K562 (cell line): Measurements from ENCODE around the gene KCNH3. TPM values are rescaled to one million over a fixed set of nuclear protein-coding genes. Genes with fewer than 3 reads are reported as not detected.

Experiments used
- BCLAF1 ChIP-seq, 2 experiments: fragments of 450-650 bp in 1 of 2; IDR thresholded peaks; 2 replicates each; pipeline ENCODE4 v1.6.1; 2011 to 2017; ENCODE audit warnings: low read depth in 2 of 2, antibody characterized with exemption in 1 of 2, borderline replicate concordance in 1 of 2, low read length in 1 of 2, mild to moderate bottlenecking in 1 of 2, mixed read lengths in 1 of 2; ENCODE audit not compliant: control insufficient read depth in 1 of 2
- CSDE1 ChIP-seq, 2 experiments: fragments of 450-650 bp; IDR thresholded peaks; 2 replicates each; pipeline ENCODE4 v1.6.1; 2016; ENCODE audit warnings: mild to moderate bottlenecking in 1 of 2
- EGR1 ChIP-seq: fragments of 450-650 bp; conservative IDR thresholded peaks from 2 replicates; pipeline ENCODE4 v1.6.1; 2017; ENCODE audit warnings: mild to moderate bottlenecking
- ETV5 ChIP-seq: sonication (generic); formaldehyde crosslinking; IDR thresholded peaks from 2 replicates; pipeline ENCODE4 v1.4.0; 2020; ENCODE audit warnings: low read depth, mild to moderate bottlenecking, missing genetic modification reagents
- GABPA ChIP-seq: fragments of 200-800 bp; sonication (Bioruptor generic); conservative IDR thresholded peaks from 2 replicates; pipeline ENCODE4 v1.6.1; 2016; ENCODE audit warnings: low read depth, missing genetic modification characterization, missing compliant biosample characterization
- KLF1 ChIP-seq: fragments of 450-650 bp; IDR thresholded peaks from 2 replicates; pipeline ENCODE4 v1.6.1; 2016; ENCODE audit warnings: missing genetic modification characterization, missing compliant biosample characterization
- NCOA6 ChIP-seq: fragments of 450-650 bp; IDR thresholded peaks from 2 replicates; pipeline ENCODE4 v1.6.1; 2017; ENCODE audit warnings: mild to moderate bottlenecking
- RFX1 ChIP-seq: fragments of 450-650 bp; IDR thresholded peaks from 2 replicates; pipeline ENCODE4 v1.6.1; 2016; ENCODE audit warnings: mild to moderate bottlenecking, moderate library complexity
- SP1 ChIP-seq: sonication (generic); formaldehyde crosslinking; IDR thresholded peaks from 2 replicates; pipeline ENCODE4 v1.8.1; 2022; ENCODE audit warnings: mild to moderate bottlenecking, missing genetic modification reagents
- STAG1 ChIP-seq: sonication (generic); formaldehyde crosslinking; IDR thresholded peaks from 2 replicates; pipeline ENCODE4 v1.5.0; 2020; ENCODE audit warnings: missing genetic modification reagents, borderline replicate concordance
- ZFP1 ChIP-seq: fragments of 450-650 bp; formaldehyde crosslinking; IDR thresholded peaks from 2 replicates; pipeline ENCODE4 v1.4.0; 2020; ENCODE audit warnings: mild to moderate bottlenecking, mixed read lengths
- ZNF384 ChIP-seq: IDR thresholded peaks from 2 replicates; pipeline ENCODE4 v1.6.1; 2012; ENCODE audit warnings: low read depth, low read length, improper control_type of control experiment
- polyA plus RNA-seq, 8 experiments: library from polyadenylated mRNA; depleted of rRNA in 4 of 8; stranded (reverse) in 5 of 8; unstranded in 3 of 8; fragments of >200 nt; fragmentation: Nextera tagmentation in 2 of 8; fragmentation: Illumina TruSeq in 1 of 8; extraction: Ambion mirVana in 2 of 8; extraction: Trizol in 1 of 8; gene quantifications; 2 replicates each; pipeline versions ENCODE4 v1.2.1 to v1.2.3, GENCODE V29; 2011 to 2014; ENCODE audit warnings: inconsistent platforms in 1 of 8, missing spikeins in 1 of 8
- total RNA-seq, 7 experiments: library from RNA; depleted of rRNA in 6 of 7; stranded (reverse); fragments of >200 nt in 6 of 7; fragmentation: Illumina TruSeq in 2 of 7; extraction: Trizol in 2 of 7; gene quantifications; 2 replicates each; pipeline versions ENCODE4 v1.2.1 to v1.2.3, GENCODE V29; 2011 to 2021; ENCODE audit warnings: low replicate concordance in 1 of 7
- TF ChIP-seq, protein P1 (sequence below): fragments of 200-800 bp; sonication (Bioruptor generic); IDR thresholded peaks from 2 replicates; pipeline ENCODE4 v1.6.1; 2017; ENCODE audit warnings: missing genetic modification characterization, missing compliant biosample characterization
- TF ChIP-seq, protein P2 (sequence below): fragments of 250-450 bp; sonication (Bioruptor Pico); IDR thresholded peaks from 2 replicates; pipeline ENCODE4 v1.6.1; 2021; ENCODE audit warnings: mild to moderate bottlenecking
- TF ChIP-seq, protein P3 (sequence below): IDR thresholded peaks from 2 replicates; pipeline ENCODE4 v1.6.1; 2011; ENCODE audit not compliant: insufficient read length; ENCODE audit errors: extremely low read depth
- TF ChIP-seq, protein P4 (sequence below): sonication (generic); formaldehyde crosslinking; IDR thresholded peaks from 2 replicates; pipeline ENCODE4 v1.8.0; 2022; ENCODE audit warnings: mild to moderate bottlenecking, missing genetic modification reagents

The KCNH3 gene
- total and polyA plus RNA-seq, 9 of the 15 experiments (the other 6 are each of a cell fraction or from before 2014, with no cell fraction given) = 0.01 to 0.09 TPM; not detected in 7

DNA sequence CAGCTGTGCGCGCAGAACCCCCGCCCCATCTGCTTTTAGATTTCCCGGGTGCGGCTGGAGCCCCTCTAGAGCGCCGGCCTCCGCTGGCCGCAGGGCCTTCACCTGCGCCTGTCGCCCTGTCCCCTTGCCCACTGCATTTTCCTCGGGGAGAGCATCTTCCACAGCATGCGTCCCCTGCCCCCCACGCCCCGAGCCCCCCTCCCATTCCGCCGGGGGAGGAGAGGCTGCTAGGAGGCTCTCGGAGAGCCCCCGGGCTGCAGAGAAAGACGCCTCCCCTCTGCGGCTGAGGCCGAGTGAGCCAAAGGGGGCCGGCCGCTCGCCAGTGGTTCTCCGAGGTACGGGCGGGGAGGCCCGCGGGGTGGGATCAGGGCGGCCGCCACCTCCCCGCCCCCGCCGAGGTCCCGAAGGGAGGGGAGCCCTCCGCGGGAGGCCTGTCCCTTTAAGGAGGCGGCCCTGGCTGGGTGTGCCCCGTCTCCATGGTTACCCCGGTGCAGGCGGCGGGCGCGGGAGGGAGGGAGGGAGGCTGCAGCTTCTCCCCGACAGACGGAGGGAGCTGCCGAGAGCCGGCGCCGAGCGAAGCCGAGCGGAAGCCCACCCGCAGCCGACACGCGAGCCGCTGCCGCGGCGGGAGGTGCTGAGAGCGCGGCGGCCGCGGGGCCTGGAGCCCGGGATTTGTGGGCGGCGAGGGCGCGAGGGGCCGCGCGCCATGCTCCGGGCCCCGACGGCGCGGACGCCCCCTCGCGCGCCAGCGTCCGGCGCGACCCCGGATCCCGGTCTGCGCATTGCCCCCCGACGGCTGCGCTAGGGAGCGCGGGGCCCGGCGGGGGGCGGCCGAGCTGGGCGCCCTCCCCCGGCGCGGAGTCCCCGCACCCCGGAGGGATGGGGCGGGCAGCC lies at the start of gene KCNH3 (continued):
- TF ChIP-seq, protein P1, sequence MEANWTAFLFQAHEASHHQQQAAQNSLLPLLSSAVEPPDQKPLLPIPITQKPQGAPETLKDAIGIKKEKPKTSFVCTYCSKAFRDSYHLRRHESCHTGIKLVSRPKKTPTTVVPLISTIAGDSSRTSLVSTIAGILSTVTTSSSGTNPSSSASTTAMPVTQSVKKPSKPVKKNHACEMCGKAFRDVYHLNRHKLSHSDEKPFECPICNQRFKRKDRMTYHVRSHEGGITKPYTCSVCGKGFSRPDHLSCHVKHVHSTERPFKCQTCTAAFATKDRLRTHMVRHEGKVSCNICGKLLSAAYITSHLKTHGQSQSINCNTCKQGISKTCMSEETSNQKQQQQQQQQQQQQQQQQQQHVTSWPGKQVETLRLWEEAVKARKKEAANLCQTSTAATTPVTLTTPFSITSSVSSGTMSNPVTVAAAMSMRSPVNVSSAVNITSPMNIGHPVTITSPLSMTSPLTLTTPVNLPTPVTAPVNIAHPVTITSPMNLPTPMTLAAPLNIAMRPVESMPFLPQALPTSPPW (CRISPR knock-in tag) = peak; percentile 74
- TF ChIP-seq NCOA6 = 0 out of 2 replicates have a peak, but pooled peaks have one; percentile 38
- no peak for TF ChIP-seq ZNF384
- no peak for TF ChIP-seq ETV5 (CRISPR knock-in tag)
- TF ChIP-seq, protein P2, sequence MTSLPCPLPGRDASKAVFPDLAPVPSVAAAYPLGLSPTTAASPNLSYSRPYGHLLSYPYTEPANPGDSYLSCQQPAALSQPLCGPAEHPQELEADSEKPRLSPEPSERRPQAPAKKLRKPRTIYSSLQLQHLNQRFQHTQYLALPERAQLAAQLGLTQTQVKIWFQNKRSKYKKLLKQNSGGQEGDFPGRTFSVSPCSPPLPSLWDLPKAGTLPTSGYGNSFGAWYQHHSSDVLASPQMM (CRISPR knock-in tag) = no peak
- TF ChIP-seq RFX1 = peak; percentile 91
- TF ChIP-seq STAG1 (CRISPR knock-in tag) = no peak
- TF ChIP-seq KLF1 (tag) = no peak
- TF ChIP-seq ZFP1 (CRISPR knock-in tag) = no peak
- TF ChIP-seq EGR1 = peak; percentile 65
- no peak for TF ChIP-seq GABPA (tag)
- TF ChIP-seq CSDE1 (IDR thresholded peaks at IDR 0.05) = peak in 1 of 2 experiments; percentile 49; a peak in 1 of 4 replicates
- no peak for TF ChIP-seq BCLAF1 (IDR thresholded peaks at IDR 0.05; ENCODE audit: borderline replicate concordance in 1 of 2, control insufficient read depth in 1 of 2, low read depth in 2 of 2, low read length in 1 of 2)
- TF ChIP-seq, protein P3, sequence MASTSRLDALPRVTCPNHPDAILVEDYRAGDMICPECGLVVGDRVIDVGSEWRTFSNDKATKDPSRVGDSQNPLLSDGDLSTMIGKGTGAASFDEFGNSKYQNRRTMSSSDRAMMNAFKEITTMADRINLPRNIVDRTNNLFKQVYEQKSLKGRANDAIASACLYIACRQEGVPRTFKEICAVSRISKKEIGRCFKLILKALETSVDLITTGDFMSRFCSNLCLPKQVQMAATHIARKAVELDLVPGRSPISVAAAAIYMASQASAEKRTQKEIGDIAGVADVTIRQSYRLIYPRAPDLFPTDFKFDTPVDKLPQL = no peak
- no peak for TF ChIP-seq SP1
- TF ChIP-seq, protein P4, sequence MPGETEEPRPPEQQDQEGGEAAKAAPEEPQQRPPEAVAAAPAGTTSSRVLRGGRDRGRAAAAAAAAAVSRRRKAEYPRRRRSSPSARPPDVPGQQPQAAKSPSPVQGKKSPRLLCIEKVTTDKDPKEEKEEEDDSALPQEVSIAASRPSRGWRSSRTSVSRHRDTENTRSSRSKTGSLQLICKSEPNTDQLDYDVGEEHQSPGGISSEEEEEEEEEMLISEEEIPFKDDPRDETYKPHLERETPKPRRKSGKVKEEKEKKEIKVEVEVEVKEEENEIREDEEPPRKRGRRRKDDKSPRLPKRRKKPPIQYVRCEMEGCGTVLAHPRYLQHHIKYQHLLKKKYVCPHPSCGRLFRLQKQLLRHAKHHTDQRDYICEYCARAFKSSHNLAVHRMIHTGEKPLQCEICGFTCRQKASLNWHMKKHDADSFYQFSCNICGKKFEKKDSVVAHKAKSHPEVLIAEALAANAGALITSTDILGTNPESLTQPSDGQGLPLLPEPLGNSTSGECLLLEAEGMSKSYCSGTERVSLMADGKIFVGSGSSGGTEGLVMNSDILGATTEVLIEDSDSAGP (CRISPR knock-in tag) = peak; percentile 94
